ENCODE measurements around the gene C1GALT1C1L.
"Not testable (repeated sequence)": the region's sequence is repeated elsewhere in the genome, so short reads cannot be mapped to it uniquely, and the experiment has no call there.

Gene C1GALT1C1L

GRCh38 chr2:43643680-43644079 is 32.5 kb downstream of the C1GALT1C1L start:
- Mint-ChIP-seq H3K4me3 (no peak overlapping the region), H3K9me3 (peaks cover 17% of the 10 kb centered on the region), H3K4me1 (no peaks in the 10 kb centered on the region)

GRCh38 chr2:43642363-43642762 is 33.9 kb downstream of the C1GALT1C1L start:
- TF ChIP-seq CTCF (IDR thresholded peaks at IDR 0.05), result no peak
- Mint-ChIP-seq H3K9me3 (peaks cover 17% of the 10 kb centered on the region), H3K36me3 (ENCODE audit: low read depth) (peaks cover 4% of the 10 kb centered on the region), H3K27ac (no peak overlapping the region), H3K4me3 (no peak overlapping the region), H3K27me3 (ENCODE audit: low read depth, poor library complexity) (peaks cover 20% of the 10 kb centered on the region), H3K4me1 (peaks cover 4% of the 10 kb centered on the region)
- DNase-seq, result no peak

More at GRCh38 chr2:43643680-43644079, 32.5 kb downstream of the C1GALT1C1L start:
- H3K36me3 Mint-ChIP-seq (ENCODE audit: low read depth), result peaks cover 4% of the 10 kb centered on the region
- H3K27ac Mint-ChIP-seq, result no peak overlapping the region
- no peak for DNase-seq
- no peak for TF ChIP-seq CTCF (IDR thresholded peaks at IDR 0.05)
- peaks cover 8% of the 10 kb centered on the region for H3K27me3 Mint-ChIP-seq (ENCODE audit: low read depth, poor library complexity)

- peaks cover 4% of the 10 kb centered on the region for H3K36me3 Mint-ChIP-seq (ENCODE audit: low read depth)
- H3K4me3 Mint-ChIP-seq, result peak within 1 kb of the TSS; percentile 84
- peak within 1 kb of the TSS; percentile 77 for H3K27ac Mint-ChIP-seq
- DNase-seq, result peak; percentile 98
- peaks cover 17% of the 10 kb centered on the region for H3K9me3 Mint-ChIP-seq
- peaks cover 56% of the 10 kb centered on the region for H3K27me3 Mint-ChIP-seq (ENCODE audit: low read depth, poor library complexity)
- no peak for TF ChIP-seq CTCF (IDR thresholded peaks at IDR 0.05)
- peaks cover 32% of the 10 kb centered on the region for H3K4me1 Mint-ChIP-seq
These were observed 39.0 kb downstream of the C1GALT1C1L start, which contains the start of gene PLEKHH2 for GRCh38 chr2:43637030-43637803. Gene PLEKHH2, plus strand, starts transcription at chr2:43637260. Its CDS starts 7,414 bp downstream, at chr2:43644674.

GRCh38 chr2:43636621-43637020 is 39.6 kb downstream of the C1GALT1C1L start:
- no peak for DNase-seq
- H3K4me1 Mint-ChIP-seq, result peaks cover 37% of the 10 kb centered on the region
- H3K27me3 Mint-ChIP-seq (ENCODE audit: low read depth, poor library complexity), result peaks cover 56% of the 10 kb centered on the region
- peak overlapping the region; percentile 84 for H3K4me3 Mint-ChIP-seq
- no peak for TF ChIP-seq CTCF (IDR thresholded peaks at IDR 0.05)
- peaks cover 17% of the 10 kb centered on the region for H3K9me3 Mint-ChIP-seq
- no peak overlapping the region for H3K27ac Mint-ChIP-seq
- peaks cover 4% of the 10 kb centered on the region for H3K36me3 Mint-ChIP-seq (ENCODE audit: low read depth)

- H3K36me3 Mint-ChIP-seq (ENCODE audit: low read depth); DNase-seq: not testable (repeated sequence)
- Mint-ChIP-seq H3K4me1 (peaks cover 37% of the 10 kb centered on the region), H3K4me3 (peak overlapping the region; percentile 31), H3K9me3 (peaks cover 17% of the 10 kb centered on the region), H3K27ac (peak overlapping the region; percentile 77), H3K27me3 (ENCODE audit: low read depth, poor library complexity) (peaks cover 56% of the 10 kb centered on the region)
These were observed 40.1 kb downstream of the C1GALT1C1L start for GRCh38 chr2:43636153-43636552.

- H3K36me3 Mint-ChIP-seq (ENCODE audit: low read depth), result peaks cover 4% of the 10 kb centered on the region
- H3K27me3 Mint-ChIP-seq (ENCODE audit: low read depth, poor library complexity), result peaks cover 53% of the 10 kb centered on the region
- DNase-seq, result no peak
- no peak overlapping the region for H3K4me3 Mint-ChIP-seq
- H3K4me1 Mint-ChIP-seq, result peaks cover 37% of the 10 kb centered on the region
- TF ChIP-seq CTCF (IDR thresholded peaks at IDR 0.05), result no peak
- peaks cover 9% of the 10 kb centered on the region for H3K9me3 Mint-ChIP-seq
- no peak overlapping the region for H3K27ac Mint-ChIP-seq
These were observed 41.5 kb downstream of the C1GALT1C1L start for GRCh38 chr2:43634604-43635306.
